PC-9 (cell line): Measurements from ENCODE around the gene UBL4A. TPM values are rescaled to one million over a fixed set of nuclear protein-coding genes. Genes with fewer than 3 reads are reported as not detected.

ENCODE experiments used
- BruUV-seq: library from RNA; stranded (reverse); fragments of 400-500 nt; replicated peaks from 2 replicates; lab custom pipeline; 2021; lab: Mats Ljungman, UMichigan
- CTCF ChIA-PET: fragments of 300-600 bp; sonication (Branson Sonifier 250); formaldehyde crosslinking; loops from one replicate; lab custom pipeline; 2022; ENCODE audit warnings: antibody characterized with exemption; lab: Charles Lee
- POLR2A ChIA-PET: fragments of 300-600 bp; sonication (Branson Sonifier 250); formaldehyde crosslinking; loops from one replicate; lab custom pipeline; 2022; ENCODE audit warnings: antibody characterized with exemption; ENCODE audit not compliant: unreplicated experiment; lab: Charles Lee
- DNase-seq, 2 experiments: peaks; one replicate each; pipeline versions ENCODE4 v3.0.0 to v3.0.0-alpha.2; 2015 to 2022; ENCODE audit warnings: mixed read lengths in 1 of 2
- H2AFZ ChIP-seq: fragments of 200-600 bp; sonication (generic); 2 replicates; pipeline ENCODE4 v1.8.1; 2017; ENCODE audit warnings: antibody characterized with exemption
- H3F3A ChIP-seq: fragments of 200-600 bp; sonication (generic); 2 replicates; pipeline ENCODE4 v1.8.1; 2017; ENCODE audit warnings: antibody characterized with exemption, mild to moderate bottlenecking, low read depth; ENCODE audit not compliant: insufficient read depth
- H3K27ac ChIP-seq: fragments of 200-600 bp; sonication (generic); 2 replicates; pipeline ENCODE4 v1.6.1; 2016; ENCODE audit warnings: mixed run types
- H3K27me3 ChIP-seq: fragments of 200-600 bp; sonication (generic); 2 replicates; pipeline ENCODE4 v1.6.1; 2016; ENCODE audit warnings: low read depth, mixed run types; ENCODE audit not compliant: insufficient read depth
- H3K36me3 ChIP-seq: fragments of 200-600 bp; sonication (generic); 2 replicates; pipeline ENCODE4 v1.6.1; 2016; ENCODE audit warnings: low read depth, mixed run types
- H3K4me1 ChIP-seq: fragments of 200-600 bp; sonication (generic); replicated peaks from 2 replicates; pipeline ENCODE4 v1.6.1; 2016; ENCODE audit warnings: mixed run types; ENCODE audit not compliant: insufficient read depth
- H3K4me2 ChIP-seq: fragments of 200-600 bp; sonication (generic); 2 replicates; pipeline ENCODE4 v1.6.1; 2017; ENCODE audit warnings: mixed run types
- H3K4me3 ChIP-seq: fragments of 200-600 bp; sonication (generic); 2 replicates; pipeline ENCODE4 v1.6.1; 2016; ENCODE audit warnings: mixed run types
- H3K79me2 ChIP-seq: fragments of 200-600 bp; sonication (generic); 2 replicates; pipeline ENCODE4 v1.6.1; 2017; ENCODE audit warnings: low read depth, mixed run types
- H3K9me2 ChIP-seq: fragments of 200-600 bp; sonication (generic); 2 replicates; pipeline ENCODE4 v1.8.1; 2017; ENCODE audit warnings: mild to moderate bottlenecking; ENCODE audit not compliant: insufficient read depth
- H3K9me3 ChIP-seq: fragments of 200-600 bp; sonication (generic); 2 replicates; pipeline ENCODE4 v1.8.1; 2016; ENCODE audit warnings: low read depth; ENCODE audit not compliant: insufficient read depth
- H4K20me1 ChIP-seq: fragments of 200-600 bp; sonication (generic); 2 replicates; pipeline ENCODE4 v1.8.1; 2017; ENCODE audit not compliant: insufficient read depth
- CTCF ChIP-seq: fragments of 200-600 bp; sonication (generic); conservative IDR thresholded peaks from 2 replicates; pipeline ENCODE4 v1.6.1; 2017; ENCODE audit warnings: mixed run types, antibody characterized with exemption, mild to moderate bottlenecking, moderate library complexity
- EZH2 ChIP-seq: fragments of 200-600 bp; sonication (generic); IDR thresholded peaks from 2 replicates; pipeline ENCODE4 v1.8.0; 2017; ENCODE audit warnings: antibody characterized with exemption, low read depth
- intact Hi-C: fragments of 100-400 bp; cut with micrococcal nuclease; formaldehyde crosslinking; loops from one replicate; pipeline ENCODE4 v1.10.0; 2022; ENCODE audit not compliant: unreplicated experiment
- total RNA-seq: library from RNA; stranded (reverse); gene quantifications from 2 replicates; pipeline ENCODE4 v1.2.3, GENCODE V29; 2021

Gene UBL4A
- total RNA-seq, 1 experiment from 2014 or later: 80.7 TPM

- H4K20me1 ChIP-seq: no peaks in the 10 kb centered on the region
- no peaks in the 10 kb centered on the region for H3K4me1 ChIP-seq
- H3K79me2 ChIP-seq: no peaks in the 10 kb centered on the region
- no peak overlapping the region for H3K27ac ChIP-seq
- H3K36me3 ChIP-seq: no peaks in the 10 kb centered on the region
- no peak for TF ChIP-seq EZH2
- TF ChIP-seq CTCF: no peak
- no peaks in the 10 kb centered on the region for H3K27me3 ChIP-seq
- ChIA-PET POLR2A (no interaction called here), CTCF (interaction anchor here (0.6 to 0.7 kb wide), 2 partner anchors 8 to 48 kb away, joined by 3 to 4 read pairs; no protein-coding TSS in a partner anchor)
- intact Hi-C loops: no loop called here
- no peak overlapping the region for H3K4me3 ChIP-seq
- no peaks in the 10 kb centered on the region for H3K9me3 ChIP-seq
- no peak overlapping the region for H2AFZ ChIP-seq
- no peak for DNase-seq
- H3F3A ChIP-seq: no peaks in the 10 kb centered on the region; the same call in 1 of the 2 replicates
- H3K9me2 ChIP-seq: no peaks in the 10 kb centered on the region
- no peak overlapping the region for H3K4me2 ChIP-seq
- BruUV-seq: no TSS peak
Observed at GRCh38 chrX:154472685-154473632, 13.5 kb downstream of the UBL4A start.

GRCh38 chrX:154471839-154472684 lies 14.4 kb downstream of the UBL4A start:
- BruUV-seq: no TSS peak
- POLR2A ChIA-PET: interaction anchor here (0.6 kb wide), 1 partner anchor 99 kb away, joined by 5 read pairs; no protein-coding TSS in a partner anchor
- Histone ChIP-seq H3K27ac (no peak overlapping the region), H3K36me3 (no peaks in the 10 kb centered on the region), H3K79me2 (no peaks in the 10 kb centered on the region), H3F3A (no peaks in the 10 kb centered on the region; the same call in 1 of the 2 replicates), H4K20me1 (no peaks in the 10 kb centered on the region), H3K9me3 (no peaks in the 10 kb centered on the region), H3K9me2 (no peaks in the 10 kb centered on the region), H3K4me1 (no peaks in the 10 kb centered on the region), H3K27me3 (no peaks in the 10 kb centered on the region), H3K4me3 (no peak overlapping the region), H2AFZ (no peak overlapping the region), H3K4me2 (no peak overlapping the region)
- intact Hi-C loops: no loop called here
- TF ChIP-seq EZH2: no peak
- TF ChIP-seq CTCF: no peak
- no peak for DNase-seq
- CTCF ChIA-PET: no interaction called here

- no peak for DNase-seq
- Histone ChIP-seq H3K4me1 (no peaks in the 10 kb centered on the region), H3K4me2 (no peak overlapping the region), H3K4me3 (no peak overlapping the region), H2AFZ (no peak overlapping the region), H3K9me3 (no peaks in the 10 kb centered on the region), H3K36me3 (no peaks in the 10 kb centered on the region), H3F3A (no peaks in the 10 kb centered on the region), H3K9me2 (no peaks in the 10 kb centered on the region), H3K79me2 (no peaks in the 10 kb centered on the region), H4K20me1 (no peaks in the 10 kb centered on the region), H3K27me3 (no peaks in the 10 kb centered on the region), H3K27ac (no peak overlapping the region)
- ChIA-PET POLR2A (no interaction called here), CTCF (no interaction called here)
- TF ChIP-seq CTCF (no peak), EZH2 (no peak)
- no TSS peak for BruUV-seq
- intact Hi-C loops: no loop called here
Observed at GRCh38 chrX:154470914-154471568, 15.4 kb downstream of the UBL4A start.
